GM12878 (cell line): ENCODE measurements around the gene SUSD1.

ENCODE experiments used
- CBX5 ChIP-seq: sonication (generic); IDR thresholded peaks from 2 replicates; pipeline ENCODE4 v1.6.1; 2016; ENCODE audit warnings: low read depth, moderate library complexity, mild to moderate bottlenecking, inconsistent platforms
- CEBPB ChIP-seq, 2 experiments: fragments of 150-350 bp in 1 of 2; IDR thresholded peaks; 2 replicates each; pipeline ENCODE4 v1.6.1; 2012 to 2014; ENCODE audit warnings: low read depth in 2 of 2, low read length in 2 of 2, borderline replicate concordance in 1 of 2, inconsistent platforms in 1 of 2
- CEBPZ ChIP-seq: fragments of 150-350 bp; IDR thresholded peaks from 2 replicates; pipeline ENCODE4 v1.6.1; 2016; ENCODE audit warnings: low read depth, low read length
- CREM ChIP-seq: IDR thresholded peaks from 2 replicates; pipeline ENCODE4 v1.6.1; 2014; ENCODE audit warnings: antibody characterized with exemption, low read depth
- CTCF ChIP-seq, 3 experiments: IDR thresholded peaks in 2 of 3; conservative IDR thresholded peaks in 1 of 3; 2 replicates each; pipeline ENCODE4 v1.5.1; 2011; ENCODE audit warnings: low read depth in 3 of 3, low read length in 3 of 3, mild to moderate bottlenecking in 3 of 3, control low read depth in 2 of 3, moderate library complexity in 2 of 3, inconsistent platforms in 1 of 3, mixed read lengths in 1 of 3; ENCODE audit not compliant: control insufficient read depth in 2 of 3, insufficient read depth in 1 of 3; ENCODE audit errors: extremely low read depth in 1 of 3
- EP300 ChIP-seq, 2 experiments: fragments of 150-350 bp in 1 of 2; IDR thresholded peaks; 2 replicates each; pipeline ENCODE4 v1.6.1; 2011 to 2012; ENCODE audit warnings: low read depth in 2 of 2, low read length in 2 of 2, borderline replicate concordance in 1 of 2, improper control_type of control experiment in 1 of 2, inconsistent platforms in 1 of 2; ENCODE audit not compliant: control insufficient read depth in 1 of 2
- EZH2 ChIP-seq: IDR thresholded peaks from 2 replicates; pipeline ENCODE4 v1.6.1; 2012; ENCODE audit warnings: low read depth, mild to moderate bottlenecking, control low read depth, inconsistent platforms, low read length, borderline replicate concordance; ENCODE audit not compliant: control insufficient read depth
- NFIC ChIP-seq: IDR thresholded peaks from 2 replicates; pipeline ENCODE4 v1.6.1; 2012; ENCODE audit warnings: low read depth, mild to moderate bottlenecking, inconsistent platforms, low read length, moderate library complexity
- NFYB ChIP-seq: IDR thresholded peaks from 2 replicates; pipeline ENCODE4 v1.6.1; 2011; ENCODE audit warnings: low read depth, mild to moderate bottlenecking, low read length, improper control_type of control experiment, moderate library complexity; ENCODE audit not compliant: insufficient read depth
- PML ChIP-seq: IDR thresholded peaks from 2 replicates; pipeline ENCODE4 v1.6.1; 2012; ENCODE audit warnings: low read length, inconsistent platforms
- SPI1 ChIP-seq: IDR thresholded peaks from 2 replicates; pipeline ENCODE4 v1.6.1; 2011; ENCODE audit warnings: low read depth, mild to moderate bottlenecking, low read length, moderate library complexity, borderline replicate concordance; ENCODE audit not compliant: insufficient read depth
- YY1 ChIP-seq: IDR thresholded peaks from 2 replicates; pipeline ENCODE4 v1.6.1; 2011; ENCODE audit warnings: low read depth, mild to moderate bottlenecking, low read length
- ZSCAN29 ChIP-seq: fragments of 450-650 bp; IDR thresholded peaks from 2 replicates; pipeline ENCODE4 v1.6.1; 2017; ENCODE audit warnings: mild to moderate bottlenecking, moderate library complexity
- TF ChIP-seq, protein P1 (sequence below): IDR thresholded peaks from 2 replicates; pipeline ENCODE4 v1.6.1; 2012; ENCODE audit warnings: low read length, inconsistent platforms

- TF ChIP-seq CEBPZ (no peak), CBX5 (no peak), CTCF (IDR thresholded peaks at IDR 0.05 in 2 of 3, conservative IDR thresholded peaks at IDR 0.05 in 1 of 3; ENCODE audit: control insufficient read depth in 2 of 3, extremely low read depth in 1 of 3, insufficient read depth in 1 of 3, low read depth in 3 of 3, low read length in 3 of 3) (no peak), EP300 (IDR thresholded peaks at IDR 0.05; ENCODE audit: borderline replicate concordance in 1 of 2, control insufficient read depth in 1 of 2, low read depth in 2 of 2, low read length in 2 of 2) (no peak), PML (no peak), CEBPB (IDR thresholded peaks at IDR 0.05; ENCODE audit: borderline replicate concordance in 1 of 2, low read depth in 2 of 2, low read length in 2 of 2) (no peak), NFYB (no peak), CREM (no peak), SPI1 (no peak), ZSCAN29 (no peak), NFIC (no peak), EZH2 (no peak), YY1 (no peak)
- TF ChIP-seq, protein P1, sequence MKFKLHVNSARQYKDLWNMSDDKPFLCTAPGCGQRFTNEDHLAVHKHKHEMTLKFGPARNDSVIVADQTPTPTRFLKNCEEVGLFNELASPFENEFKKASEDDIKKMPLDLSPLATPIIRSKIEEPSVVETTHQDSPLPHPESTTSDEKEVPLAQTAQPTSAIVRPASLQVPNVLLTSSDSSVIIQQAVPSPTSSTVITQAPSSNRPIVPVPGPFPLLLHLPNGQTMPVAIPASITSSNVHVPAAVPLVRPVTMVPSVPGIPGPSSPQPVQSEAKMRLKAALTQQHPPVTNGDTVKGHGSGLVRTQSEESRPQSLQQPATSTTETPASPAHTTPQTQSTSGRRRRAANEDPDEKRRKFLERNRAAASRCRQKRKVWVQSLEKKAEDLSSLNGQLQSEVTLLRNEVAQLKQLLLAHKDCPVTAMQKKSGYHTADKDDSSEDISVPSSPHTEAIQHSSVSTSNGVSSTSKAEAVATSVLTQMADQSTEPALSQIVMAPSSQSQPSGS: no peak
Observed at GRCh38 chr9:112063151-112063550, 111.9 kb downstream of the SUSD1 start.
